Lower leg skin (tissue), 3 donors: Measurements from ENCODE around the gene BCL2L13.

ENCODE experiments used
- POLR2A ChIP-seq, 2 donors: fragments of 450-650 bp; IDR thresholded peaks; one replicate each; pipeline ENCODE4 v1.6.1; 2016 to 2017; ENCODE audit warnings: antibody characterized with exemption in 2 of 2, mild to moderate bottlenecking in 1 of 2, moderate library complexity in 1 of 2
- TF ChIP-seq, protein P1 (sequence below), 3 donors: fragments of 450-650 bp; IDR thresholded peaks; one replicate each; pipeline ENCODE4 v1.5.1; 2016; ENCODE audit warnings: antibody characterized with exemption in 3 of 3, mild to moderate bottlenecking in 3 of 3, moderate library complexity in 2 of 3

- TF ChIP-seq, protein P1, sequence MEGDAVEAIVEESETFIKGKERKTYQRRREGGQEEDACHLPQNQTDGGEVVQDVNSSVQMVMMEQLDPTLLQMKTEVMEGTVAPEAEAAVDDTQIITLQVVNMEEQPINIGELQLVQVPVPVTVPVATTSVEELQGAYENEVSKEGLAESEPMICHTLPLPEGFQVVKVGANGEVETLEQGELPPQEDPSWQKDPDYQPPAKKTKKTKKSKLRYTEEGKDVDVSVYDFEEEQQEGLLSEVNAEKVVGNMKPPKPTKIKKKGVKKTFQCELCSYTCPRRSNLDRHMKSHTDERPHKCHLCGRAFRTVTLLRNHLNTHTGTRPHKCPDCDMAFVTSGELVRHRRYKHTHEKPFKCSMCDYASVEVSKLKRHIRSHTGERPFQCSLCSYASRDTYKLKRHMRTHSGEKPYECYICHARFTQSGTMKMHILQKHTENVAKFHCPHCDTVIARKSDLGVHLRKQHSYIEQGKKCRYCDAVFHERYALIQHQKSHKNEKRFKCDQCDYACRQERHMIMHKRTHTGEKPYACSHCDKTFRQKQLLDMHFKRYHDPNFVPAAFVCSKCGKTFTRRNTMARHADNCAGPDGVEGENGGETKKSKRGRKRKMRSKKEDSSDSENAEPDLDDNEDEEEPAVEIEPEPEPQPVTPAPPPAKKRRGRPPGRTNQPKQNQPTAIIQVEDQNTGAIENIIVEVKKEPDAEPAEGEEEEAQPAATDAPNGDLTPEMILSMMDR (IDR thresholded peaks at IDR 0.05) = no peak
- TF ChIP-seq POLR2A (IDR thresholded peaks at IDR 0.05) = no peak
These were observed 108.4 kb downstream of the BCL2L13 start for GRCh38 chr22:17746916-17747315.
